IMR-90 (cell line): Measurements from ENCODE around the gene MIER2.

Experiments
- CHD1 ChIP-seq: IDR thresholded peaks from 2 replicates; pipeline ENCODE4 v1.6.1; 2012; ENCODE audit warnings: low read depth, low read length, improper control_type of control experiment
- CTCF ChIP-seq: conservative IDR thresholded peaks from 2 replicates; pipeline ENCODE4 v1.5.1; 2012; ENCODE audit warnings: mild to moderate bottlenecking, low read depth, low read length, improper control_type of control experiment
- POLR2A ChIP-seq: IDR thresholded peaks from 2 replicates; pipeline ENCODE4 v1.6.1; 2012; ENCODE audit warnings: mild to moderate bottlenecking, low read depth, low read length
- RAD21 ChIP-seq: IDR thresholded peaks from 2 replicates; pipeline ENCODE4 v1.6.1; 2012; ENCODE audit warnings: low read length, improper control_type of control experiment
- RCOR1 ChIP-seq: IDR thresholded peaks from 2 replicates; pipeline ENCODE4 v1.6.1; 2012; ENCODE audit warnings: mild to moderate bottlenecking, low read length, improper control_type of control experiment; ENCODE audit not compliant: insufficient replicate concordance
- RFX5 ChIP-seq: IDR thresholded peaks from 2 replicates; pipeline ENCODE4 v1.8.0; 2012; ENCODE audit warnings: low read depth, mild to moderate bottlenecking, low read length, moderate library complexity
- SMC3 ChIP-seq: fragments of 150-350 bp; IDR thresholded peaks from 2 replicates; pipeline ENCODE4 v1.6.1; 2016; ENCODE audit warnings: low read depth, mild to moderate bottlenecking, antibody characterized with exemption, low read length, moderate library complexity

GRCh38 chr19:338421-338820 is 6.2 kb downstream of the MIER2 start:
- no peak for TF ChIP-seq CTCF
- TF ChIP-seq POLR2A: no peak
- no peak for TF ChIP-seq RCOR1
- no peak for TF ChIP-seq CHD1
- TF ChIP-seq RFX5: no peak
- TF ChIP-seq RAD21: no peak
- TF ChIP-seq SMC3: no peak
